IPS-15b (cell line): ENCODE data around the gene IER5L.

Experiments
- H3K27me3 ChIP-seq: one replicate; pipeline ENCODE4 v1.6.1; 2013; ENCODE audit warnings: low read length; ENCODE audit not compliant: control insufficient read depth, insufficient read depth
- H3K36me3 ChIP-seq: one replicate; pipeline ENCODE4 v1.6.1; 2013; ENCODE audit warnings: low read length; ENCODE audit not compliant: control insufficient read depth, insufficient read depth
- H3K4me1 ChIP-seq: one replicate; pipeline ENCODE4 v1.6.1; 2013; ENCODE audit warnings: mild to moderate bottlenecking, low read length; ENCODE audit not compliant: control insufficient read depth, insufficient read depth
- H3K4me3 ChIP-seq: one replicate; pipeline ENCODE4 v1.5.1; 2013; ENCODE audit warnings: low read depth, low read length
- H3K9ac ChIP-seq: one replicate; pipeline ENCODE4 v1.6.1; 2013; ENCODE audit warnings: low read depth, mild to moderate bottlenecking, low read length
- H3K9me3 ChIP-seq: one replicate; pipeline ENCODE4 v1.6.1; 2013; ENCODE audit warnings: mild to moderate bottlenecking, low read length; ENCODE audit not compliant: control insufficient read depth, insufficient read depth

Gene IER5L

DNA sequence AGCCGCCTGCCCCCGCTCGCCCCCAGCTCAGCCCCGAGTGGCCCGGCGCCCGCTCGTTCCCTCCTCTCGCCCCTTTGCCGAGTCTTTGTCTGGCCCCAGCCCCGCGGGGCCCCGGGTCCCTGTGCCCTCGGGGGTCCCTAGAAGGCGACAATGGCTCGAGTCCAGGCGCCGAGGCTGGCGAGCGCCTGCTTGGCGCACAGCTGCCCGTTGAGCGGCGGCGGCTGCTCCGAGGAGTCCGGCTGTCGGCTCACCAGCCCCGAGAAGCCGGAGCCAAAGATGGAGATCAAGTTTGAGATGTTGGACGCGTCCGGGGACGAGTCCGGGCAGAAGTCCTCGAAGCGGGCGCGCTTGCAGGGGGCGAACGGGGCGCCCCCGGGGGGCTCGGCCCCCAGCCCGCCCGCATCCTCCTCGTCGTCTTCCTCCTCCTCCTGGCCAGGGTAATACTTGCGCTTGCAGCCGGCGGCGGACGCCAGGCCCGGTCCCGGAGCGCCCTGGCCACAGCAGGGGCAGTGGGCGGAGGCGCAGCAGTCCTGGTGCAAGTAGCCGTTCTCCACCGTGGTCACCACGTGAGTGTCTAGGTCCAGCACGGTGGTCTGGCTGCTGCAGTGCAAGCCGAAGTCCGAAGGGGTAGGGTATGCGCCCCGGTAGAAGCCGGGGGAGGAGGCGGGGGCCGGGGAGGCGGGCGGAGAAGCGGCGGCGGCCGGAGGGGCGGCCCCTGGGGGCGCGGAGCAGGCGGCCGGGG lies 1.2 kb downstream of the IER5L start:
- Histone ChIP-seq H3K9ac (no peak overlapping the region), H3K9me3 (no peaks in the 10 kb centered on the region), H3K4me3 (peak overlapping the region; percentile 66), H3K36me3 (no peaks in the 10 kb centered on the region), H3K27me3 (peaks cover 66% of the 10 kb centered on the region), H3K4me1 (peaks cover 7% of the 10 kb centered on the region)

DNA sequence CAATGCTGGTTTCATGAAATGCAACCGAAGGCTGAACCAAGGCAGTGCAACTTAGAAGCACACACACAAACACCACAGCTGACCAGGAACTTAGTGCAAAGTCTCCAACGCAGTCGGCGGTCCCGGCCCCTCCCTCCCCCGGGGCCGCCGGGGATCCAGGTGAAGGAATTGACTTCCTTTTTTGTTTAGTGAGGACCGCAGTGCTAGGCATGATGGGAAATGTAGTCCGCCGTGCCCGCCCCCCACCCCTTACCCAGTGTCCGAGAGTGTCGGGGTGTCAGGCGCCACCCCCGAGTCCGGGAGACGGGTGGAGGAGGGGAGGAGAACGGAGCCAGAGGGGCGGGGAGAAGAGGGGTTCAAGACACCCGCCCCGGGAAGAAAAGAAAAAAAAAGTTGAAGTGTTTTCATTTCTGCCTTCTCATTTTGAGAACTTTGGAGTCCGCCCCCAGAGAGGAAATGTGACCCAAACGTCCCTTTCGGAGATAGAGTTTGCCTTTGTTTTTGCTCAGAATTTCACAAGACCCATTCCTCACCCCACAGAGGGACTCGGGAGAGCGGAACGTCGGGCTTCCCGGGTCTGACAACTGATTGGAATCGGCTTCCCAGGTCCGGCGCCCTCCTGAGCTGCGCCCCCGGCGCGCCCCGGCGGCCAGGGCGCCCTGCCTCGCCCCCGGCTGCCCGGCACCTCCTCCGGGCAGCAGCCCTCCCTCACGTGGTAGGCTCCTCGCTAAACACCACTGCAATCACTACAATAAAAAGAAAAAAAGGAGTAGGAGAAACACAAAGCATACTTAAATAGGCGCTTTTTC lies 2.0 kb downstream of the IER5L start:
- Histone ChIP-seq H3K36me3 (no peaks in the 10 kb centered on the region), H3K9me3 (no peaks in the 10 kb centered on the region), H3K9ac (no peak overlapping the region), H3K27me3 (peaks cover 60% of the 10 kb centered on the region), H3K4me1 (peaks cover 7% of the 10 kb centered on the region), H3K4me3 (peak overlapping the region; percentile 66)

DNA sequence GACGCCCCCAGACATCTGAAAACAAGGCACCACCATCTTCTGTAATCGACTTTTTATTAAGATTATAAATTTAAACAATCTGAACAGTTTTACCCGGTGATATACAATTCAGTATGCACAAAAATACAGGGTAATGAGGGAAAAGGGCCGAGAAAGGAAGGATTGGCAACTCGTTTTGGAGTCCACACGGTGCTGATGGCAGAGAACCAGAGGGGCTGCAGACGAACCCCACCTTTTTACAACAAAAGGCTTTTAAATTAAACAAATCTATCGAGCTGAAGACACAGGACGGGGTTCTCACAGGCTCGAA lies 2.6 kb downstream of the IER5L start:
- H3K9ac ChIP-seq: no peak overlapping the region

DNA sequence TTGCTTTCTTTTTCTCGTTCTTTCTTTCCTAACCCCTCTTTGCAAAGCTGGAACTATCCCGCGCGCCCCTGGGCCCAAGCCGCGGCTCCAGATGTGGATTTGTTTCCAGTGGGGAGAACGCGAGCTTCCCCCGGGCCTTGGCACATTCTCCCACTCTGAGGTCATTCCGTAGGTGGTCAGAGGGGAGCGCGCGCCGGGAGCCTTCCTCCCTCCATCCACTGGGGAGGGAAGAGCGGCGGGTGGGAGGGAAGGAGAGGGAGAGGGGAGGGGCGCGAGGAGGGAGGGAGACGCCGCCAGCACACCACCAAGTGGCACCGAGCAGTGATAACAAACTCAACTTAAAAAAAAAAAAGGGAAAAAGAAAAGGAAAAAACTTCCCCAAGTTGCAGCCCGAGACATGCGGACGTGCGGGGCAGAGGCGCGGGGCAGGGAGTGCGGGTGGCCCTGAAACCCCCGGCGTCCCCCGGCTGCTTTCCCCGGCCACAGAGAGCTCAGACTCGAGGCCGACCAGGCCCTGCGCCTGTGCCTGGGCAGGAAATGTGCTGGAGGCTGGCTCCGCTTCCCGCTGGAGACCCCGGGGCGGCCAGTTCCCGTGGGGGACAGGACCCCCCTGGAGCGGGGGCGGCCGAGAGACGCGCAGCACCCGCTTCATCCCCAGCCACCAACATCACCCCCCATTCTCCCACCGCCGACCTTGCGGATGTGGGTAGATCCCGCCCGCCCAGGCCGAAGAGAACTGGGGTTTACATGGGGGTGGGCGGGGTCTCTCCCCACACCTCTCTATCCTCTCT lies 3.1 kb downstream of the IER5L start:
- H3K36me3 ChIP-seq: no peaks in the 10 kb centered on the region
- peaks cover 7% of the 10 kb centered on the region for H3K4me1 ChIP-seq
- H3K9ac ChIP-seq: peak overlapping the region; percentile 54
- H3K27me3 ChIP-seq: peaks cover 51% of the 10 kb centered on the region
- H3K9me3 ChIP-seq: no peaks in the 10 kb centered on the region
- peak overlapping the region; percentile 62 for H3K4me3 ChIP-seq

More for the DNA sequence above, 2.6 kb downstream of the IER5L start:
- Histone ChIP-seq H3K27me3 (peaks cover 55% of the 10 kb centered on the region), H3K4me1 (peaks cover 7% of the 10 kb centered on the region), H3K4me3 (peak overlapping the region; percentile 62), H3K9me3 (no peaks in the 10 kb centered on the region), H3K36me3 (no peaks in the 10 kb centered on the region)

DNA sequence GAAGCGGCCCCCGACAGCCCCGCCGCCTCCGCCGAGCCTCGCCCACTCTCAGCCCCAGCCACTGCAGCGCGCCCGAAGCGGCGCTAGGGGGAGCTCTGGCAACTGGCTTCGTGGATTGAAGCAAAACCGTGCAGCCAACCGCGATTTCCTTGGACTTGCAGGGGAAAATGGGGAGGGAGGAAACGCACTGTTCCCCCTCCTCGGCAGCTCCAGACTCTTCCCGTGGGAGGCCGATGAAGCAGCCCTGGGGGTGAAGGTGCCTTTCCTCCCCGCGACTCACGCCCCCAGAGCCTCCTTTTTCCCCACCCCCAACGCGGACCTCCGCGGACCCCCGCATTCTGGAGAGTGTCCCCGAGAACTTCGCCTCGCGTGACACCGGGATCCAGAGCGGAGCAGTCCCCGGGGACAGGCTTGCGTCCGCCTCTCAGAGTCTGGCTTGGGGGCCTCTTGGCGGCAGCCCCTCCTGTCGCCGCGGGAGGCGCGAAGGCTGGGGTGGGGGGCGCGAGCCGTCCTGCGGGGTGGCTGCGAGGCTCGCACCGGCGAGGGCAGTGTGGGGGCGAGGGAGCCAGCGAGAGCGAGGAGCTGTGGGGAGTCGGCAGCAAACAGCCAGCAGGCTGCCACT lies 3.8 kb downstream of the IER5L start:
- Histone ChIP-seq H3K9me3 (no peaks in the 10 kb centered on the region), H3K36me3 (no peaks in the 10 kb centered on the region), H3K4me1 (peaks cover 7% of the 10 kb centered on the region), H3K4me3 (peak overlapping the region; percentile 62), H3K9ac (peak overlapping the region; percentile 54), H3K27me3 (peaks cover 44% of the 10 kb centered on the region)

DNA sequence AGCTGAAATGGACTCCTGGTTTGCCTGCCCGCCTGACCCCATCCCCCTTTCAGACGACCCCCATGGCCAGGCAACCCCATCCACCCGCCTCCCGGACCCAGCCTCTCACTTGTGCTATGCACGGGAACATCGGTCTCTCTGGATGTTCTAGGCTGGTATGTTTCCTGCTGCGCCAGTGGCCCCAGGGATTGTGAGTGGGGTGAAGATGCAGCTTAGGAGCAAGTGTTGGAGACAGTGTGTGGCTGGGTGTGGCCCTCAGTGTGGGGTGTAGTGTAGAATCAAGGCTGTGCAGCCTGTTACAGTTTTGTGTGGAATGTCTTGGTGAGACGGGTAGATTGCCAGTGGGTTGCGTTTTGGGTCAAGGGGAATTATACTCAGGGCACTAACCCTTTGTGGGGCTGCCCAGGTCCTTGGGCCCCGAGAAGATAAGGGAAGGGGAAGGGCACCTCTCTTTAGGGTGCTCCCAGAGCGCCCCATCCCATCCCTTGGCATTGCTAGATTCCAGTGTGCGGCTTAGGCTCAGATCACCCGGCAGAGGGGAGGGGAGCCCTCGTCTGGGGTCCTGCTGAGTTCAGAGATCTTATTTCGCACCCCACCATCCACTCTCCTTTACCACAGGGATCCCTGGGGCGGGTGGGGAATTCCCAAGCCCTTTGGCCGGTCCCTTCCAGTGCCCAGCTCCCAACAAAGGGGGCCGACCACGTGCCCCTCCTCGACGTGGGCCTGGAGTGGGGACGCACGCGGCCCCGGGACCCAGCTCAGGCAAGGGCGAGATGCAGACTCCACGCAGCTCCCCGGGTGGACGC lies 4.6 kb downstream of the IER5L start:
- H3K4me3 ChIP-seq: peak overlapping the region; percentile 62
- no peak overlapping the region for H3K9ac ChIP-seq
- H3K36me3 ChIP-seq: no peaks in the 10 kb centered on the region
- H3K27me3 ChIP-seq: peaks cover 41% of the 10 kb centered on the region
- no peaks in the 10 kb centered on the region for H3K9me3 ChIP-seq
- peaks cover 5% of the 10 kb centered on the region for H3K4me1 ChIP-seq

DNA sequence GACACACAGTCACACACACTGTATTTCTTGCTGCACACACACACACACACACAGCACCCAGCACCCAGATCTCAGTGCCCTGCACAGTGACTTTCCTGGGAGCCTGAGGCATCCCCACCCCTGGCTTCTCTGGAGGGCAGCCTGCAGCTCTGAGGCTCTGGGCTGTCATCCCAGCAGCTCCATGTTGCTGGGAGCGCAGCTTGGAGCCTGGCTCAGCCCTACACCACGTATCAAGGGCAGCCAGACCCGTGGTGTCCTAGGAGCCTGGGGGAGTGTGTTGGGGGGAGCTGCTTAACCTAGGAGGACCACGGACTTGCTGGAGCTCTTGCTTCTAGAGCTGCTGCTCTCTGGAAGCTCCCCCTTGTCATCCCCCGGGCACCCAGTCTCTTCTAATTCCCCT lies 5.2 kb downstream of the IER5L start:
- H3K9ac ChIP-seq: no peak overlapping the region

DNA sequence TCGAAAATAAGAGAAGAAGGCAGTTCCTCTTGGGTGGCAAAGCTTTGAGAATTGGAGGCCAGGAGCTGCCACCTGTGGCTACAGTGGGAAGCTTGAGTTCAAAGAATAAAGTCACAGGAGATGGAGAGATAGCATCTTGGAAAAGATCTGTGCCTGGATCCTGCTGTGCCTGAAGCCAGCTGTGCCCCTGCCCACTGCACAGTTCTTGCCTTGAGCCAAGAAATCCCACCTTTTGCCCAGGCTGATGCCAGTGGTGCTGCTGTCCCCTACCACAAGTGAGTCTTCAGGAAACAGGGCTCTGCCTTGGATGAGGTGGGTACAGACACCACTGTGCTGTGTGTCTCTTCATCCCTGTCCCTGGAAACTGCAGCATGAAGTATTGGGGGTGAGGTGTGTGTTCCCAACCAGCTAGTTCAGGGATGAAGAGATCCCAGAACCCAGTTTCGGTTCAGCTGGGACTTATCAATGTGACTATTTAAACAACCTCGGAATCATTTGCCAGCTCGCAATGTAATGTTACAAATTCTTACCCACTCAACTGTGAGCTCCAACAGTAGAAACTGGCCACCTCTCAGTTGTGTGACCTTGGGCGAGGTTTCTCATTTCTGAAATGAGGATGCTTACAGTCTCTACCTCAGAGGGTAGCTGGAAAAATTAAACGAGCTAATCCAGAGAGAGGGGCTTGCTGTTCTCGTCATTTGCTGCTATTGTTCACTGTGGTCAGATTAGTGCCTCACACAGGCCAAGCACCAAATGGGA lies 5.9 kb downstream of the IER5L start:
- peaks cover 12% of the 10 kb centered on the region for H3K4me1 ChIP-seq
- H3K4me3 ChIP-seq: no peak overlapping the region
- H3K9me3 ChIP-seq: no peaks in the 10 kb centered on the region
- peaks cover 37% of the 10 kb centered on the region for H3K27me3 ChIP-seq
- no peak overlapping the region for H3K9ac ChIP-seq
- H3K36me3 ChIP-seq: no peaks in the 10 kb centered on the region

More for the DNA sequence above, 5.2 kb downstream of the IER5L start:
- peaks cover 9% of the 10 kb centered on the region for H3K4me1 ChIP-seq
- no peaks in the 10 kb centered on the region for H3K36me3 ChIP-seq
- peaks cover 39% of the 10 kb centered on the region for H3K27me3 ChIP-seq
- no peaks in the 10 kb centered on the region for H3K9me3 ChIP-seq
- peak overlapping the region; percentile 62 for H3K4me3 ChIP-seq

DNA sequence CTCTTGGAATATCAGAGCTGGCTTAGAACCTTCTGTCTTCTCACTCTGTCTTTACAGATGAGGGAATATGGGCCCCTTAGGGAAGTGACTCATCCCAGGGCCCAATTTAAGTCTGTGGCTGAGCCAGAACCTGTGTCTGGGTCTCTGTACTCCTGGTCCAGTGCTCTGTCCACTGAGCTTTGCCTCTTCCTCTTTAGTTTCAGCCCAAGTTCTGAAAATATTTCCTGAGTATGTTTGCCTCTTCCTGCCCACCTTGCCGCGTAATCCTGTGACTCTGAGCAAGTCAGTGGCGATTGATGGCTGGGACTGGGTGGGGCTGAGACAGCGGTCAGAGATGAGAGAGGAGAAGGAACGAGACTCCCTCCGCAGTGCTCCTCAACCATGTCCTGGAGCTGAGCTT lies 7.8 kb downstream of the IER5L start:
- no peaks in the 10 kb centered on the region for H3K9me3 ChIP-seq
- H3K9ac ChIP-seq: no peak overlapping the region
- H3K27me3 ChIP-seq: peaks cover 27% of the 10 kb centered on the region
- H3K4me1 ChIP-seq: peaks cover 16% of the 10 kb centered on the region
- no peak overlapping the region for H3K4me3 ChIP-seq
- H3K36me3 ChIP-seq: no peaks in the 10 kb centered on the region

DNA sequence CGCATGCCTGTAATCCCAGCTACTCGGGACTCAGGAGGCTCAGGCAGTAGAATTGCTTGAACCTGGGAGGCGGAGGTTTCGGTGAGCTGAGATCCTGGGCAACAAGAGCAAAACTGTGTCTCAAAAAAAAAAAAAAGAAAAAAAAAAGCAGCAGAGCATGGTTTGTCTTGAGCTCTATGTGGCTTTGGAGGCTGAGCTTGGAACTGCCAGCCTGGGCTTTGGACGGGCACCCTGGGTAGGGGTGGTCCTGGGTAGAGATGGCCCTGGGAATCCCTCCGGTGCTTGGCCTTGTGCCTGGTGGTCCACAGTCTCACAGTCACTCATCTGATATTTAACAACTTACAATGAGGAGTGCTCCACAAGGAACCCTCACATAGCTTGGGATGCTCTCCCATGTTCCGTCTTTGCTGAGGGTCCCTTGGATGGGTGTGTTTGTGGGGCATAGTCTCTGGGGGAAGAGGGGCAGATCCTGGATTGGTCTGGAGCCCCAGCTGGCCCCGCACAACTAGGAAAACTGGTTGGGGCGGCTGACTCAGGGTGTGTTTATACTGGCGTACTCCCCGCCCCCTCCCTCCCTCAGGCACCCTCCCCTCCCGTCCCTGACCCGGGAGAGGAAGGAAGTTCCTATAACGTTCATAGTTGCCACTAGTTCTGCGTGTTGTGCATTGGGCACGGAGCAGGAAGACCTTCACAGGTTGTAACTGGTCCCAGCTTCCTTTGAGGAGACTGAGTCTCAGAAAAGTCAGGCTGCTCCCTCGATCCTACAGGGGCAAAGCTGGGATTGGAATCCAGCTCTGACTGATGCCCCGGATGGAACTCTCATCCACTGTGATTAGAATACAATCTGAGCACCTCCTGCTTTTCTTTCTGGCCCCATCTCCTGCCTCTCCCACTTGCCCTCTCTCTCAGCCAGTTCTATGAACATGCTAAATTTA lies 11.2 kb downstream of the IER5L start:
- Histone ChIP-seq H3K9me3 (no peaks in the 10 kb centered on the region), H3K27me3 (peaks cover 5% of the 10 kb centered on the region), H3K4me1 (peaks cover 11% of the 10 kb centered on the region), H3K4me3 (peak overlapping the region; percentile 18), H3K36me3 (no peaks in the 10 kb centered on the region), H3K9ac (no peak overlapping the region)
